ENCODE results near the gene ZYX. TPM values are rescaled to one million over a fixed set of nuclear protein-coding genes. Genes with fewer than 3 reads are reported as not detected.

ZYX gene
- total RNA-seq, 3 donors from 2014 or later (not counting 1 experiment from before 2014, with no cell fraction given) = 168 to 219 (median 186) TPM

DNA sequence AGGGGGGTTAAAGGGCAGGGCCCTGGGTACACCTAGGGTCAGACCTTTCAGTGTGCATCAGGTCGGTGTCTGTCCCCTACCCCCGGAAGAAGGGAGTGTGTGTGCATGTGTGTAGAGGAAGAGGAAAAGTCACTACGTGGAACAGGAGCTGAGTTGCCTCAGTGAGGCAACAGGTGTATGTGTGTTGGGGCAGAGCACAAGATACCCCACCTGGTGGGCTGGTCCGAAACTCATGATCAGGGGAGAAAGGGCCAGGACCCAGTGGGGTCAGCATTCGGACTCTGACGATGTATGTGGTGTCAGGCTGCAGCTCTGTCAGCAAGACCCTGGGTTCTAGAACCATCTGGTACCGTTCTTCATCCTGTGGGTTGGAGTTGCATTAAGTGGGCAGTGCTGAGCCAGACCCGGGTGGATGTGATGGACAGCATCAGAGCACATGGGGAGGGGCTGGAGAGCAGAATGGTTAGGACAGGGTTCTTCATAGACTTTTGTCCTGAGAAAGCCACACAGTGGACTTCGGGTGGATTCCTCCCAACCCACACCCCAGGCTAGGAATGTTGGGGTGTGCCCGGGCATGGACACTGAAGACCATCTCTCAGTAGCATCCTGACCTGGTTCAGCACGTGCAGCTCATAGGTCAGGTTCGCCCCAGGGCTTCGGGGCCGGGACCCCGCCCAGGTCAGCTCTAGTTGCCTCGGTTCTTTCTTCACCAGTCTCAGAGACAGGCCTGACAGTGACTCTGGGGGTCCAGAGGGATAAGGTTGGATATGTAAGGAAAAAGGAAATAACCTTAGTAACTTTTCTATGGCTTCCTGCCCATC lies 16.8 kb downstream of the ZYX start:
- ATAC-seq = no peak
- intact Hi-C loops (cut with micrococcal nuclease) = no loop called here
- no peaks in the 10 kb centered on the region for H3K27me3 Mint-ChIP-seq (ENCODE audit: low read depth in 2 of 2)
- TF ChIP-seq, protein P1, sequence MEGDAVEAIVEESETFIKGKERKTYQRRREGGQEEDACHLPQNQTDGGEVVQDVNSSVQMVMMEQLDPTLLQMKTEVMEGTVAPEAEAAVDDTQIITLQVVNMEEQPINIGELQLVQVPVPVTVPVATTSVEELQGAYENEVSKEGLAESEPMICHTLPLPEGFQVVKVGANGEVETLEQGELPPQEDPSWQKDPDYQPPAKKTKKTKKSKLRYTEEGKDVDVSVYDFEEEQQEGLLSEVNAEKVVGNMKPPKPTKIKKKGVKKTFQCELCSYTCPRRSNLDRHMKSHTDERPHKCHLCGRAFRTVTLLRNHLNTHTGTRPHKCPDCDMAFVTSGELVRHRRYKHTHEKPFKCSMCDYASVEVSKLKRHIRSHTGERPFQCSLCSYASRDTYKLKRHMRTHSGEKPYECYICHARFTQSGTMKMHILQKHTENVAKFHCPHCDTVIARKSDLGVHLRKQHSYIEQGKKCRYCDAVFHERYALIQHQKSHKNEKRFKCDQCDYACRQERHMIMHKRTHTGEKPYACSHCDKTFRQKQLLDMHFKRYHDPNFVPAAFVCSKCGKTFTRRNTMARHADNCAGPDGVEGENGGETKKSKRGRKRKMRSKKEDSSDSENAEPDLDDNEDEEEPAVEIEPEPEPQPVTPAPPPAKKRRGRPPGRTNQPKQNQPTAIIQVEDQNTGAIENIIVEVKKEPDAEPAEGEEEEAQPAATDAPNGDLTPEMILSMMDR (IDR thresholded peaks at IDR 0.05) = no peak
- H3K4me1 ChIP-seq (ENCODE audit: control insufficient read depth, insufficient read depth, low read length) = peaks cover 15% of the 10 kb centered on the region
- H3K36me3 ChIP-seq (ENCODE audit: control insufficient read depth, insufficient read depth, low read length) = peaks cover 2% of the 10 kb centered on the region
- no peak overlapping the region for H3K4me3 ChIP-seq (ENCODE audit: low read length)
- H3K9me3 ChIP-seq (ENCODE audit: control insufficient read depth, insufficient read depth, low read length) = no peaks in the 10 kb centered on the region
- H3K4me3 Mint-ChIP-seq = no peak overlapping the region
- peaks cover 11 to 19% of the 10 kb centered on the region in 2 donors for H3K4me1 Mint-ChIP-seq
- no peaks in the 10 kb centered on the region for H3K27me3 ChIP-seq (ENCODE audit: control insufficient read depth, insufficient read depth, low read length)
- H3K27ac Mint-ChIP-seq = no peak overlapping the region
- DNase-seq = no peak
- H3K9me3 Mint-ChIP-seq = no peaks in the 10 kb centered on the region
- no peak overlapping the region for H3K27ac ChIP-seq (ENCODE audit: low read length)
- 90% methylated on average over 16 of the region's 16 CpGs for WGBS (ENCODE audit: insufficient coverage)
- H3K36me3 Mint-ChIP-seq = no peaks in the 10 kb centered on the region

DNA sequence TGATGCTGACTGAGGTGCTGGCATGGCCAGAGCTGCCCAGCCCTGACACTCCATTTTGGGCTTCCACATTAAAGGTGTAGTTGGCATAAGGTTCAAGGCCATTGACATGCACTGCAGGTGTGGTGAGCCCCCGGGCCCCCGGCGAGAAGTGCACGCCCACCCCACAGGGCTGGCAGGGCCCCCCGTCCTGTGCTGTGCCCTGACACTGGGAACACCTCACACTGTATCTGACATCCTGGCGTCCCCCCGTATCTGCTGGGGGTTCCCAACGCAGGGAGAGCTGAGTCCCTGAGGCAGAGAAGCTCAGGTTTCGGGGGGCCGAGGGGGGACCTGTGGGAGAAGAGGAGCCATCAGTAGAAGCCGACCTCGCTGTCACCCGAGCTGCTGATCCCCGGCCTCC lies 17.5 kb downstream of the ZYX start:
- no peaks in the 10 kb centered on the region for H3K27me3 Mint-ChIP-seq (ENCODE audit: low read depth in 2 of 2)
- DNase-seq = no peak
- no peaks in the 10 kb centered on the region for H3K36me3 Mint-ChIP-seq
- H3K27ac Mint-ChIP-seq = no peak overlapping the region
- H3K9me3 Mint-ChIP-seq = no peaks in the 10 kb centered on the region
- intact Hi-C loops (cut with micrococcal nuclease) = no loop called here
- peaks cover 11 to 17% of the 10 kb centered on the region in 2 donors for H3K4me1 Mint-ChIP-seq
- H3K4me3 ChIP-seq (ENCODE audit: low read length) = no peak overlapping the region
- peaks cover 15% of the 10 kb centered on the region for H3K4me1 ChIP-seq (ENCODE audit: control insufficient read depth, insufficient read depth, low read length)
- 95% methylated on average over 14 of the region's 14 CpGs for WGBS (ENCODE audit: insufficient coverage)
- no peaks in the 10 kb centered on the region for H3K9me3 ChIP-seq (ENCODE audit: control insufficient read depth, insufficient read depth, low read length)
- TF ChIP-seq, protein P1 (IDR thresholded peaks at IDR 0.05) = no peak
- ATAC-seq = no peak
- no peak overlapping the region for H3K4me3 Mint-ChIP-seq
- no peaks in the 10 kb centered on the region for H3K27me3 ChIP-seq (ENCODE audit: control insufficient read depth, insufficient read depth, low read length)
- no peak overlapping the region for H3K27ac ChIP-seq (ENCODE audit: low read length)
- H3K36me3 ChIP-seq (ENCODE audit: control insufficient read depth, insufficient read depth, low read length) = no peaks in the 10 kb centered on the region

DNA sequence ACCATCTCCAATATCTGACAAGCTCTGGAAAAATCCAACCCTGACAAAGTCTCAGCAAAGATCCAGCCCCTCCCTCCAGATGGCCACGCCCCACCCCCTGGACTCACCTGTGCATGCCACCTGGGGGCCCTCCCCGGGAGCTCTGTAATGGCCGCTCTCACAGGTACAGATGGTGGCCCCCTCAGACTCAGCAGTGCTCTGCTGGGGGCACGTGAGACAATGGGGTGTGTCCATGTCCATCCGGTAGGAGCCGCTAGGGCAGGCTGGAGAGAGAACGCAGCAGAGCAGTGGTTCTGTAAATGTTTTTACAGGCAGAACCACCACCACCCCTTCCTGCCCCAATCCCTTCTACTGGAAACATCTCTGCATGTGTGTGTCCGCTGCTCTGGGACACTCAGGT lies 18.0 kb downstream of the ZYX start:
- Histone ChIP-seq H3K36me3 (ENCODE audit: control insufficient read depth, insufficient read depth, low read length) (no peaks in the 10 kb centered on the region), H3K27me3 (ENCODE audit: control insufficient read depth, insufficient read depth, low read length) (no peaks in the 10 kb centered on the region), H3K4me1 (ENCODE audit: control insufficient read depth, insufficient read depth, low read length) (peaks cover 15% of the 10 kb centered on the region), H3K4me3 (ENCODE audit: low read length) (no peak overlapping the region), H3K27ac (ENCODE audit: low read length) (no peak overlapping the region), H3K9me3 (ENCODE audit: control insufficient read depth, insufficient read depth, low read length) (no peaks in the 10 kb centered on the region)
- no peak for ATAC-seq
- H3K4me1 Mint-ChIP-seq = peaks cover 11 to 12% of the 10 kb centered on the region in 2 donors
- DNase-seq = no peak
- H3K36me3 Mint-ChIP-seq = no peaks in the 10 kb centered on the region
- H3K4me3 Mint-ChIP-seq = no peak overlapping the region
- H3K9me3 Mint-ChIP-seq = no peaks in the 10 kb centered on the region
- no peaks in the 10 kb centered on the region for H3K27me3 Mint-ChIP-seq (ENCODE audit: low read depth in 2 of 2)
- TF ChIP-seq, protein P1 (IDR thresholded peaks at IDR 0.05) = no peak
- intact Hi-C loops (cut with micrococcal nuclease) = no loop called here
- no peak overlapping the region for H3K27ac Mint-ChIP-seq
- 97% methylated on average over 8 of the region's 8 CpGs for WGBS (ENCODE audit: insufficient coverage)

Data from natural killer cell (primary cell).